NCI-H146 treated with DMSO at 0.1 percent for 48 hours (cell line): ENCODE data around the gene FAM3C.

Experiments
- DNase-seq: peaks from one replicate; lab custom pipeline; 2025; ENCODE audit not compliant: unreplicated experiment; lab: John Stamatoyannopoulos, UW

Gene FAM3C

DNA sequence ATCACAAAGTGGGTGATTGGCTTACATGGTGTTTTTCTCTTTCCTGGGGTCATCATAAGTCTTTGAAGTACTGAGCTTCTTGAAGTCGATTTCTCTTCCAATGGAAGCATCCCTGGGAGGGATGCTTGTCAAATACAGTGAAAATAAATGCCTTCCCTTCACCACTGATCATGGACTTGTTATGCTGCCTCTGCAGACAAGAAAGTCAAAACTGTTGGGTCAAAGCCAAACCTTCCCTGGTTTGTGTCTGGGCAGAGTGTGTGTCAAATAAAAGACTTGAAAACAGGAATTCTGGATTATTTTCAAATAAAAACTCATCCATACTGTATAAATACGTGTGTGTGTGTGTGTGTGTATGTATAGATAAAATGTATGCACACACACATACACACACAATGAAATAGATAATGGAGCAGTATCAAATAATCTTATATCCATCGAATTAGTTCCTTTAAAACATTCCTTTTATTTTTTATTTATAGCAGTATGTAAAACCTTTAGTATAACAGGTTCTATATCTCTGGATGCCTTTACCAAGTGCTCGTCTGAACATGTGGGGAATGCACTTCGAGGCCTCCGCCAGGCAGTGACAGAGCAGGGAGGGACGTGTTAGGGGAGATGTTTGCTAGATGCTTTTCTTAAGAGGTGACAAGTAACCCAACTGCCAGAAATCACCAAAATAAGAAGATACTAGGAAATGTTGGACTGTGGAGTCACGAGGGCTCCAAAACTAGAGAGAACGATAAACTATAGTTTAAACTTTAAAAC lies 94.5 kb downstream of the FAM3C start:
- no peak for DNase-seq

DNA sequence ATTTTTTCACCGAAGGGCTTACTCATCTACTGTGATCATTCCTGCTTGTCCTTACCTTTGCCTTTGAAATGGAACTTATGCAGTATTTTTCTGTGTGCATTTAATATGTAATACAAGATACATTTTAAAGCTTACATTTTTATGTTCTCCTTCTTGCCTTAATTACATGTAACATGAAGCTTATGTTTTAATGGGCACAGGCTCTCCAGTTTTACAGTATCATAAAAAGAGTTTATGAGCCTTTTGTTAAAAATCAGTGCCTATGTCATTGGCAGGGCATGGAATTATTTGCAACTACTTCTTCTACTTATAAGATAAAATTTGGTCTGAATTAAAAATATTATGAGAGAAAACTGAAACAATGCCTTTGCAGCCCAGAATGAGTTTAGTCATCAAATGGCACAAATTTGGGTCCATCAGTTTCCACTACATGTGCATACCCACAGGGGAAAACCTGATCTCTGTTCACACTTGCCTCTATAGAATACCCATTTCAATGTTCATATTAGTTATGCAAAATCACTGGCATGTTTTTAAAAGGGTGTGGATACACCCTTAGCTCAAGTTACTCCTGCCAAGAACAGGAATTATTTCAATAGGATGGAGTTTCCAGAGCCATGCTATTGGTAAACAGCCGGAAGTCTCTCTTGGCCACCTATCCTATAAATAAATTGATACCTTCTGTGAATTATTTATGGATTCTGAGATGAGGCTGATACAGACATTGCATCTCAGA lies 95.3 kb downstream of the FAM3C start:
- no peak for DNase-seq
